ENCODE measurements around the gene HOPX. TPM values are rescaled to one million over a fixed set of nuclear protein-coding genes. Genes with fewer than 3 reads are reported as not detected.
"Not testable (repeated sequence)": the region's sequence is repeated elsewhere in the genome, so short reads cannot be mapped to it uniquely, and the experiment has no call there.

Gene HOPX
- polyA plus RNA-seq, 1 donor, result 10.0 TPM

DNA sequence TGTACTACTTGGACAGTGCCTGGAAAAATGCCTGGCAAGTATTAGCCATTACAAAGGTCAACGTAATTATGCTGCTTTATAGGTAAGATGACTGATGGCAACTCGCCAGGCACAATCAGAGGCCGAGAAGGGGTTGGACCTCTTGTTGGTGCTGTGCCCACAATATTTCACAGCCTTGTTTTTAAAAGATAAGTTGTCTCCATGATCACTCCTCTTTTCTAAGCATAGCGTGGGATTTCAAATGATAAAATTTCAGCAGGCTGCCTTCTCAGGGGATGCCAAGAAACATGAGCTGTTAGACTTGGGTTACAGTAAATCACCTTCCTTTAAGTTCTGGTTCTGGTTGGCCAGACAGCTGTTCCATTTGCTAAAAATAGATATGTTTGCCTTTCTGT is 26.9 kb downstream of the HOPX start:
- no peak for DNase-seq

- DNase-seq, result no peak
Observed at GRCh38 chr4:56653461-56654237, 27.4 kb downstream of the HOPX start.

GRCh38 chr4:56652196-56652595 is 28.9 kb downstream of the HOPX start:
- DNase-seq, result no peak

DNA sequence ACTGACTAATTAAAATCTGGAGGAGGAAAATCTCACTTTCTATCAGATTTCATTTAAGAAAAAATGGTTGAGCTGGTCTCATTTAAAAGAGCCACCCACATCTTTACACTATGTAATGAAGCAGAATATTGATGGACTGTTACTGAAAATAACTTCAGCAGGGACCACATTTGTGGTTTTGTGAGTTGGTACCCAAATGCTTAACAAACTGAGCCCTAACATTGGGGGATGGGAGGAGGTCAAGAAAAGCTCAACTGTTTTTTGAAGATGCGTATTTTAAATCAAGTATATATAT is 30.1 kb downstream of the HOPX start:
- DNase-seq, result no peak

DNA sequence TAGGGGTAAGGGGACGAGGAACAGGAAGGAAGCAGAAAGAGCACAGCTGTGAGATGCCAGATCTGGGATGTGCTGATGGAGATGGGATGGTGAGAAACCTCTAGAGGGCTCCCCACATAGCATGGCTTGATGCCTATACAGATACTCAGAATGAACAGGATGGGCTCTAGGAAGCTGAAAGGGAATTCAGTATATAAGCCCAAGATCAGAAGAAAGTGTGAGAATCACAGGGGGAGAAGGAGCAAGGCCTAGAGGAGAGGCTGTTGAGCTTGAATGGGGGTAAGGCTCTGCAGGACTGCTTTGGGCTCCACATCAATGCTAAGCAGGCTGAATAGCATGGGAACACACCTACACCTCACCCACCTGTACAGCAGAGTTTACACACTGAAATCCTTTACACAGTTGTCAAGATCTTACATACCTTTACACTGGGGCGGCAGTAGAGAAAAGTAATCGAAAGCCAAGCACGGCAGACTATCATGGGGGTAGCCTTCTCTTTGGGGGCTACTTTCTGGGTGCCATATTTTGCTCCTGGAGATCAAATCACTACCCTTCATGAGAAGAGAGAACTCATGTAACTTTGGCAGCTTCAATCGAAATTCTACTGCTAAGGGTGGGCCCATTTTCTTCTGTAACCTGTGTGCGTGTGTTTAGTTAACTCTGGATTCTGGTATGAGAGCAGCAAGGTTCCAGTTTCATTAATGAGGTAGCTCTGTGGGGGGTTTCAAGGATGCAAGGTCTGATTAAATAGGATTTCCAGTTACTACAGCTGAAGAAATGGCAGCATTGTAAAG is 30.6 kb downstream of the HOPX start:
- DNase-seq, result no peak

GRCh38 chr4:56649445-56650261 is 31.4 kb downstream of the HOPX start:
- DNase-seq, result no peak

DNA sequence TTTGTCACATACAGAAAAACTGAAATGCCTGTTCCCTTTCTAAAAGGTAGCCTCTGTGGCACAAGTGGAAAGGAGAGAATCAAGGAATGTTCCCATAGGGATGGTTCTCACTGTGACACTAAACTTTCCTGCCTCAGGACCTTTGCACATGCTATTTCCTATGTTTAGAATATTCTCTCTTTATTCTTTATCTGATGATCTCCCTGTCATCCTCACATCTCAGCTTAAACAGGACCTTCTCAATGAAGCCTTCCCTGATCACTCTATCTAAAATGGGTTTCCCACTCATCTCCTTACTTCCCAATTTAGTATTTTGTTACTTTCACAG is 32.3 kb downstream of the HOPX start:
- no peak for DNase-seq

- peak; percentile 48 for DNase-seq
Observed at GRCh38 chr4:56648021-56648823, 32.9 kb downstream of the HOPX start.

GRCh38 chr4:56646341-56646740 is 34.8 kb downstream of the HOPX start:
- DNase-seq, result no peak

DNA sequence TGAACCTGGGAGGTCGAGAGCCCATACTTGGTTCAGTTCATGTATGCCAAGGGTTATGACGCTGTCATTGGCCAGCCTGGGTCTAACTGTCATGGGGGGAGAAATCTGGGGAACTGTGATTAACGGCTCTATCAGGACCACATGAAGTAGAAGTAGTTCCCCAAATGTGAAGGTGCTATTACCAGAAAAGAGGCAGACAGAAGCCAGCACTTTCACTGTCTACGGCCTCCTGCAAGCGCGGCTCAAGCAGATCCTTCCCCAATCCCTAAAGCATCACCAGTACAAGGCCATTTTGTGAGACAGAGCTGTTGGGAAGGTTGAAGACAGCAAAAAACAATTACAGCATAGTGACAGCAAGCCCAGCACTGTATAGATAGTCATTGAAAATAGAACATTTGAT is 37.5 kb downstream of the HOPX start:
- DNase-seq, result no peak

GRCh38 chr4:56641494-56642051 is 39.5 kb downstream of the HOPX start:
- no peak for DNase-seq

DNA sequence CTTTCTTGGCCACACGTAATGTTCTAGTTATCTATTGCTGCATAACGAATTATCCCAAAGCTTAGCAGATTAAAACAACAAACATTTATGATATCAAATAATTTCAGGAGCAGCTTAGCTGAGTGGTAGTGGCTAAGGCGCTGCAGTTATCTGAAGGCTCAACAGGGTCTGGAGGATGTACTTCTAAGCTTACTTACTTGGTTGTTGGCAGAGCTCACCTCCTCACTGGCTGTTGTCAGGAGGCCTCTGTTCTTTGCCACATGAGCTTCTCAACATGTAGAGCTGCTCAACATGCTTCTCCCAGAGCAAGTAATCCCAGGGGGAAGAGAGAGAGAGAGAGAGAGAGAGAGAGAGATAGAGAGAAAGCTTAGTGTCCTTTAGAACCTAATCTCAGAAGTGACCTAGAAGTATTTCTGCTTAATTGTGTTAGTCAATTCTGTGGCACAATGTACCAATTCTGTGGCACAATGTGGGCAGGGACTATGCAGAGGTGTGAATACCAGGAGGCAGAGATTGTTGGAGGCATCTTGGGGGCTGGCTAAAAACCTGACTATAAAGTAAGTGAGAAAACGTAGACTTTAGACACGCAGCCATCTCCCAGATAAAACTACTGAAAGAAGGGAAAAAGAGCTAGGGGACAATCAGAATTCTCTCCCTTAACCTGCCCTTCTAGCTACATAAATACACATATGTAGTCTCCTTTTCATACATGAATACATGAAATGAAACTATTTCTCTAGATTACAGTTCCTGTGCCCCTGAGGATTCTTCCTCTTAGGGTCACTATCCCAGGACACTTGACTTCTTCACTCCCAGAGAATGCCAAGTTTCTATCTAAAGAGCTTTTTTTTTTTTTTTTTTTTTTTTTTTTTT is 40.2 kb downstream of the HOPX start:
- no peak for DNase-seq

- DNase-seq, result no peak
Observed at GRCh38 chr4:56637791-56638190, 43.3 kb downstream of the HOPX start.

GRCh38 chr4:56637154-56637553 is 43.9 kb downstream of the HOPX start:
- DNase-seq, result no peak

DNA sequence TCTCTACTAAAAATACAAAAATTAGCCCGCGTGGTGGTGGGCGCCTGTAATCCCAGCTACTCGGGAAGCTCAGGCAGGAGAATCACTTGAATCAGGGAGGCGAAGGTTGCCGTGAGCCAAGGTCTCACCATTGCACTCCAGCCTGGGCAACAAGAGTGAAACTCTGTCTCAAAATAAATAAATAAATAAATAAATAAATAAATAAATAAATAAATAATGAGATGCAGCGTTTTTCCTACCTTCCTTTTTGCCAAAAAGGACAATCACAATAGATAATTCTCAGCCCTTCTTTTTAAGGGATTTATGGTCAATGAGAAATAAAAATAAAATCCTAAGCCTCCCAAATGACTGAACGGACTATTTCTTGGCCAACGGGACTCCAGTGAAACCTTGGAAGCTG is 46.1 kb downstream of the HOPX start:
- not testable (repeated sequence) for DNase-seq

DNA sequence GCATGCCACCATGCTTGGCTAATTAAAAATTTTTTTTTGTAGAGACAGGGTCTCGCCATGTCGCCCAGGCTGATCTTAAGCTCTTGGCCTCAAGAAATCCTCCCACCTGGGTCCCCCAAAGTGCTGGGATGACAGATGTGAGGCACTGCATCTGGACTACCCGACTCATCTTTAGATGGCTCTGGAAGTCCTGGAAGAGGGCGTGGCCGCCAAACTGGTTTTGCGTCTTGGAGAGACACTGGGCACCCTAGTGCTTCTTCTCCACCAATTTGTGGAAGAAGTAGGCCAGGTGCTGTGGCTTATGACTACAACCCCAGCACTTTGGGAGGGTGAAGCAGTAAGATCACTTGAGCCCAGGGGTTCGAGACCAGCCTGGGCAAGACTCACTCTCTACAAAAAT is 47.6 kb downstream of the HOPX start:
- DNase-seq, result no peak

DNA sequence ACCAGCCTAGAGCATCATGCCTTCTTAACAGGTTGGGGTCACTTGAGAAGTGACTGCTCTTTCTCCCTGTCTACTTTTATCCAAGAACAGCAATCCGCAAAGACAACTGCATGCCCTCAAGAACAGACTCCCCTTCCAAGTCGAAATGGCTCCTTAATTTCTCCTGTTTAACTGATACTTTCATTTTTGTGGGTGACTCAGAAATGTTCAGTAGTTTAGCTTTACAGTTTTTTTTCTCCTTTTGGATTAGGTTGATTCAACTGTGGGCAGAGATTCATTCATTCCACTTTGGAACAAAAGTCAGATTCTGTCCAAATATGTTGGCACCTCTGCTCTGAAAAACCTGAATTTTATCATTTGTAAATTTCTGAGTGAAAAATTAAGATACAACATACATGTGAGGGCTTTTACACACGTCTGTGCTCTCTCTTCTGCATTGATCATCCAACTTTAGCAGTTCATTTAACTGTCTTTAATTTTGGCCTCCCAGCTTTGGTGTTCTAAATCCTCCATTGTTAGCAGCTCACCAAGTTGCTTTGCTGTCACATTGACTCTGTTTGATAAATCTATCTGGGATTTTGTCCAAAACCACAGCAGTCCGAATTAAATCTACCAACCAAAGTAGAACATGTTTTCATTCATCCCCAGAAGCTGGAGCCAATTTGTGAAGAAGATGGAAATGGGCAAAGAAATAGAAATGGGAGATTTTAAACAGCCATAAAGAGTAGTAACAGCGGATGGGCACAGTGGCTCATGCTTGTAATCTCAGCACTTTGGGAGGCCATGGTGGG is 50.0 kb downstream of the HOPX start:
- no peak for DNase-seq

- DNase-seq, result no peak
Observed at GRCh38 chr4:56628592-56628991, 52.5 kb downstream of the HOPX start.

GRCh38 chr4:56627985-56628384 is 53.1 kb downstream of the HOPX start:
- no peak for DNase-seq

- no peak for DNase-seq
Observed at GRCh38 chr4:56627375-56627774, 53.7 kb downstream of the HOPX start.

- DNase-seq, result no peak
Observed at GRCh38 chr4:56626963-56627362, 54.1 kb downstream of the HOPX start.

Data from hindlimb muscle (tissue), 1 donor.